Measurements from ENCODE around the gene ZNRF3.

- no peak for TF ChIP-seq ZFP30 (CRISPR knock-in tag; IDR thresholded peaks at IDR 0.05)
- no peak for TF ChIP-seq BACH2 (CRISPR knock-in tag; IDR thresholded peaks at IDR 0.05; ENCODE audit: borderline replicate concordance)
- TF ChIP-seq ISL1 (CRISPR knock-in tag; IDR thresholded peaks at IDR 0.05), result no peak
- TF ChIP-seq CSDC2 (CRISPR knock-in tag; IDR thresholded peaks at IDR 0.05), result no peak
- no peak for TF ChIP-seq ZNF565 (CRISPR knock-in tag; conservative IDR thresholded peaks at IDR 0.05; ENCODE audit: low read depth)
Measured at GRCh38 chr22:28904211-28904896, 21.0 kb downstream of the ZNRF3 start.

Data from SK-N-SH treated with all-trans-retinoic acid at 6 μM for 48 hours (cell line).